ENCODE results near the gene PICK1.
A peak's percentile ranks its signal among the peaks of the same experiment; 100 is the strongest.

The PICK1 gene

GRCh38 chr22:38081941-38082828, 25.0 kb downstream of the PICK1 start:
- no peaks in the 10 kb centered on the region for H3K9me3 ChIP-seq (replicated peaks; ENCODE audit: low read length)
- H3K9ac ChIP-seq (ENCODE audit: low read depth, low read length): no peak overlapping the region
- peak overlapping the region; percentile 64 for H3K4me3 ChIP-seq (ENCODE audit: low read length)
- H3K27me3 ChIP-seq (ENCODE audit: control insufficient read depth, insufficient read depth, low read length): peaks cover 15% of the 10 kb centered on the region
- peak overlapping the region; percentile 89 for H3K4me2 ChIP-seq (ENCODE audit: low read length)
- H3K36me3 ChIP-seq (ENCODE audit: insufficient read depth, low read length): no peaks in the 10 kb centered on the region
- H3K4me1 ChIP-seq (ENCODE audit: control insufficient read depth, insufficient read depth, low read length): peaks cover 12% of the 10 kb centered on the region

- Histone ChIP-seq H3K27me3 (ENCODE audit: control insufficient read depth, insufficient read depth, low read length) (peaks cover 19% of the 10 kb centered on the region), H3K4me2 (ENCODE audit: low read length) (no peak overlapping the region), H3K36me3 (ENCODE audit: insufficient read depth, low read length) (no peaks in the 10 kb centered on the region), H3K9me3 (replicated peaks; ENCODE audit: low read length) (no peaks in the 10 kb centered on the region), H3K4me3 (ENCODE audit: low read length) (no peak overlapping the region), H3K4me1 (ENCODE audit: control insufficient read depth, insufficient read depth, low read length) (peaks cover 12% of the 10 kb centered on the region), H3K9ac (ENCODE audit: low read depth, low read length) (no peak overlapping the region)
Measured at GRCh38 chr22:38082986-38083710, 25.9 kb downstream of the PICK1 start.

GRCh38 chr22:38083931-38084631, 26.9 kb downstream of the PICK1 start, which contains the start of gene SLC16A8:
TSS of gene SLC16A8 (minus strand) at chr22:38084184. CDS start at chr22:38082873, 1,311 bp downstream.
- H3K9me3 ChIP-seq (replicated peaks; ENCODE audit: low read length): no peaks in the 10 kb centered on the region
- H3K9ac ChIP-seq (ENCODE audit: low read depth, low read length): no peak within 1 kb of the TSS
- peaks cover 15% of the 10 kb centered on the region for H3K4me1 ChIP-seq (ENCODE audit: control insufficient read depth, insufficient read depth, low read length)
- H3K4me3 ChIP-seq (ENCODE audit: low read length): no peak within 1 kb of the TSS
- H3K4me2 ChIP-seq (ENCODE audit: low read length): no peak within 1 kb of the TSS
- no peaks in the 10 kb centered on the region for H3K36me3 ChIP-seq (ENCODE audit: insufficient read depth, low read length)
- peaks cover 19% of the 10 kb centered on the region for H3K27me3 ChIP-seq (ENCODE audit: control insufficient read depth, insufficient read depth, low read length)

GRCh38 chr22:38085056-38085455, 27.9 kb downstream of the PICK1 start:
- Histone ChIP-seq H3K4me1 (ENCODE audit: control insufficient read depth, insufficient read depth, low read length) (peaks cover 15% of the 10 kb centered on the region), H3K9me3 (replicated peaks; ENCODE audit: low read length) (no peaks in the 10 kb centered on the region), H3K27me3 (ENCODE audit: control insufficient read depth, insufficient read depth, low read length) (peaks cover 19% of the 10 kb centered on the region), H3K4me3 (ENCODE audit: low read length) (no peak overlapping the region), H3K36me3 (ENCODE audit: insufficient read depth, low read length) (no peaks in the 10 kb centered on the region), H3K4me2 (ENCODE audit: low read length) (no peak overlapping the region), H3K9ac (ENCODE audit: low read depth, low read length) (no peak overlapping the region)

- H3K9me3 ChIP-seq (replicated peaks; ENCODE audit: low read length): no peaks in the 10 kb centered on the region
- no peak overlapping the region for H3K9ac ChIP-seq (ENCODE audit: low read depth, low read length)
- H3K27me3 ChIP-seq (ENCODE audit: control insufficient read depth, insufficient read depth, low read length): peaks cover 15% of the 10 kb centered on the region
Measured at GRCh38 chr22:38085501-38085900, 28.3 kb downstream of the PICK1 start.

GRCh38 chr22:38086001-38086845, 29.0 kb downstream of the PICK1 start:
- Histone ChIP-seq H3K4me3 (ENCODE audit: low read length) (no peak overlapping the region), H3K9me3 (replicated peaks; ENCODE audit: low read length) (no peaks in the 10 kb centered on the region), H3K4me1 (ENCODE audit: control insufficient read depth, insufficient read depth, low read length) (peaks cover 10% of the 10 kb centered on the region), H3K4me2 (ENCODE audit: low read length) (no peak overlapping the region), H3K36me3 (ENCODE audit: insufficient read depth, low read length) (no peaks in the 10 kb centered on the region), H3K9ac (ENCODE audit: low read depth, low read length) (no peak overlapping the region), H3K27me3 (ENCODE audit: control insufficient read depth, insufficient read depth, low read length) (peaks cover 17% of the 10 kb centered on the region)

More at GRCh38 chr22:38085501-38085900, 28.3 kb downstream of the PICK1 start:
- H3K4me2 ChIP-seq (ENCODE audit: low read length): no peak overlapping the region
- H3K4me1 ChIP-seq (ENCODE audit: control insufficient read depth, insufficient read depth, low read length): peaks cover 15% of the 10 kb centered on the region
- no peaks in the 10 kb centered on the region for H3K36me3 ChIP-seq (ENCODE audit: insufficient read depth, low read length)
- H3K4me3 ChIP-seq (ENCODE audit: low read length): no peak overlapping the region

GRCh38 chr22:38086942-38087341, 29.7 kb downstream of the PICK1 start:
- Histone ChIP-seq H3K27me3 (ENCODE audit: control insufficient read depth, insufficient read depth, low read length) (peaks cover 16% of the 10 kb centered on the region), H3K9ac (ENCODE audit: low read depth, low read length) (no peak overlapping the region)

GRCh38 chr22:38087855-38088254, 30.7 kb downstream of the PICK1 start:
- H3K36me3 ChIP-seq (ENCODE audit: insufficient read depth, low read length): no peaks in the 10 kb centered on the region
- peak overlapping the region; percentile 81 for H3K4me2 ChIP-seq (ENCODE audit: low read length)
- H3K27me3 ChIP-seq (ENCODE audit: control insufficient read depth, insufficient read depth, low read length): peaks cover 12% of the 10 kb centered on the region
- no peak overlapping the region for H3K4me3 ChIP-seq (ENCODE audit: low read length)
- no peaks in the 10 kb centered on the region for H3K9me3 ChIP-seq (replicated peaks; ENCODE audit: low read length)
- H3K4me1 ChIP-seq (ENCODE audit: control insufficient read depth, insufficient read depth, low read length): peaks cover 4% of the 10 kb centered on the region
- no peak overlapping the region for H3K9ac ChIP-seq (ENCODE audit: low read depth, low read length)

More at GRCh38 chr22:38086942-38087341, 29.7 kb downstream of the PICK1 start:
- H3K36me3 ChIP-seq (ENCODE audit: insufficient read depth, low read length): no peaks in the 10 kb centered on the region
- peaks cover 4% of the 10 kb centered on the region for H3K4me1 ChIP-seq (ENCODE audit: control insufficient read depth, insufficient read depth, low read length)
- no peak overlapping the region for H3K4me3 ChIP-seq (ENCODE audit: low read length)
- no peaks in the 10 kb centered on the region for H3K9me3 ChIP-seq (replicated peaks; ENCODE audit: low read length)
- H3K4me2 ChIP-seq (ENCODE audit: low read length): no peak overlapping the region

GRCh38 chr22:38088629-38089473, 31.6 kb downstream of the PICK1 start:
- Histone ChIP-seq H3K36me3 (ENCODE audit: insufficient read depth, low read length) (no peaks in the 10 kb centered on the region), H3K4me1 (ENCODE audit: control insufficient read depth, insufficient read depth, low read length) (peaks cover 4% of the 10 kb centered on the region), H3K9me3 (replicated peaks; ENCODE audit: low read length) (no peaks in the 10 kb centered on the region), H3K27me3 (ENCODE audit: control insufficient read depth, insufficient read depth, low read length) (peaks cover 12% of the 10 kb centered on the region), H3K4me2 (ENCODE audit: low read length) (peak overlapping the region; percentile 81), H3K4me3 (ENCODE audit: low read length) (peak overlapping the region; percentile 63), H3K9ac (ENCODE audit: low read depth, low read length) (peak overlapping the region; percentile 41)

- Histone ChIP-seq H3K4me1 (ENCODE audit: control insufficient read depth, insufficient read depth, low read length) (peaks cover 4% of the 10 kb centered on the region), H3K36me3 (ENCODE audit: insufficient read depth, low read length) (no peaks in the 10 kb centered on the region), H3K4me3 (ENCODE audit: low read length) (no peak overlapping the region), H3K27me3 (ENCODE audit: control insufficient read depth, insufficient read depth, low read length) (peaks cover 12% of the 10 kb centered on the region), H3K9ac (ENCODE audit: low read depth, low read length) (no peak overlapping the region), H3K9me3 (replicated peaks; ENCODE audit: low read length) (no peaks in the 10 kb centered on the region), H3K4me2 (ENCODE audit: low read length) (no peak overlapping the region)
Measured at GRCh38 chr22:38089474-38089851, 32.3 kb downstream of the PICK1 start.
